Activated T-cell treated with anti-CD3 and anti-CD28 coated beads for 48 hours (primary cell): ENCODE measurements around the gene PODNL1.

Experiments used
- DNase-seq: peaks from one replicate; pipeline ENCODE4 v3.0.0-alpha.2; 2020; ENCODE audit warnings: low read depth

Gene PODNL1, protein sequence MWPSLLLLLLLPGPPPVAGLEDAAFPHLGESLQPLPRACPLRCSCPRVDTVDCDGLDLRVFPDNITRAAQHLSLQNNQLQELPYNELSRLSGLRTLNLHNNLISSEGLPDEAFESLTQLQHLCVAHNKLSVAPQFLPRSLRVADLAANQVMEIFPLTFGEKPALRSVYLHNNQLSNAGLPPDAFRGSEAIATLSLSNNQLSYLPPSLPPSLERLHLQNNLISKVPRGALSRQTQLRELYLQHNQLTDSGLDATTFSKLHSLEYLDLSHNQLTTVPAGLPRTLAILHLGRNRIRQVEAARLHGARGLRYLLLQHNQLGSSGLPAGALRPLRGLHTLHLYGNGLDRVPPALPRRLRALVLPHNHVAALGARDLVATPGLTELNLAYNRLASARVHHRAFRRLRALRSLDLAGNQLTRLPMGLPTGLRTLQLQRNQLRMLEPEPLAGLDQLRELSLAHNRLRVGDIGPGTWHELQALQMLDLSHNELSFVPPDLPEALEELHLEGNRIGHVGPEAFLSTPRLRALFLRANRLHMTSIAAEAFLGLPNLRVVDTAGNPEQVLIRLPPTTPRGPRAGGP

DNA sequence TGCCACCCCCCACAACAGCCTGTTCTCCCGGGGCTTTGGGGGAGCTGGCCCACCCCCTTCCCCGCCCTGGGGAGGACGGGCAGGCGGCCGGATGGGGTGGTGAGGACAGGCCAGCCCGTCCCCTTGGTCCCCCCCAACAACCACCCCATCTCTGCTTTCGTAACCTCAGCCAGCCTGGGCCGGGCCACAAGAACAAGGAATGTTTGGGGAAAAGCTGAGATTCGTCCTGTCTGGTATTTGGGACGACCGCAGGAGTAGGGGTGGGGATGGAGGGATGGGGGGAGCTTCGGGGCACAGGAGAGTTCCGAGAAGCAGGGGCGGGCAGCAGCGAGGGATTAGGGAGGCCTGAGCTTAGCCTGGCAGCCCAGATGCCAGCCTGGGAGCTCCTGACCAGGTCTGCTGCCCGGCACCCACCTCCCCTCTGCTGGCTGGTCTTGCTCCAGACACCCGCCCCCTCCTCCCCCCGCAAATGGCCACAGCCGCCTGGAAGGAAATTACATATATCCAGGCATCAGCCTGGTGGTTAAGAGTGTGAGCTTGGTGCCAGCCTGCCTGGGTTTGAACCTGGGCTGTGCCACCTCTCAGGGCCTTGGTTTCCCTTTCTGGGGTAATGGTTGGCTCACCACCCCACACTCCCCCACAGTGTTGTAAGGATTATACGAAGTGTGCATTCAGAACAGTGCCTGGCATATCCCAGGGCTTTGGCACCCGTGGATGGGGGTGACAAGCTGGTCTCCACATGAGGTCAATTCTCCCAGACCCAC, at the start of gene PODNL1:
TSS of gene PODNL1 (minus strand) at position 117 of the 764 bp plus-strand sequence. CDS start 236 bp downstream, outside the sequence.
- no peak for DNase-seq

DNA sequence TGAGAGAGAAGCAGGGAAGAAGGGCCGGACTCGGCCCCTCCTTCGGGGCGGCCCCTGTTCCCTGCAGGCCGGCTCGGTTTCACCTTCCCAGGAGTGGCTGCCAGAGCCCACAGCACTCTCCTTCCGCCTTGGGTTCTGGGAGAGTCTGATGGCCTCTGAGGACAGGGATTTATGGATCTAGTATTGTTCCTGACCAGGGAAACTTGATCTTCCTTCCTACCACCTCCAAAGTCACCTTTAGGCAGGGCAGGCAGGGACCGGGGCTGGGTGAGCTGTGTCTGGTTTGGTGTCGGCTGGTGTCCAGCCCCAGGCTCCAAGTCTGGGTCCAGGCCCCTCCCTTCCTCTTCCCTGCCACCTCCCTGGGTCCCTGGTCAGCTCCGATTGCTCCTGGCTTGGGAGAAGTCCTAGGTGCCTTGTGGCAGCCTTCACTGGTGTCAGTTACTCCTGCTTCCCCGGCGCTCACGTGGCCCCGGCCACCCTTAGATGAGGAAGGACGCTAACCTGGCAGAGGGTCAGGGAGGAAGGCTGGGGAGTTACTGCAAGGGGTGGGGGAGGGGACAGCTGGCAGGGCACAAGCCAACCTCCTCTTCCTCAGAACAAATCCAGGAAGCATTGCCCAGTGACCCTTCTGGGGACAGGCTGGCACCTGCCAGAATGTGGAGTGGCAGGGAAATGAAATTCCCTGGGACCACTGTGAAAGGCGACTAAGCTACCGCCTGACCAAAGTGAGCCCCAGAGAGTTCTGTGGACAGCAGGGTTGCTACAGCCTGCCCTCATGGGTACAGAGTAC, 49.1 kb upstream of the PODNL1 start:
- no peak for DNase-seq

DNA sequence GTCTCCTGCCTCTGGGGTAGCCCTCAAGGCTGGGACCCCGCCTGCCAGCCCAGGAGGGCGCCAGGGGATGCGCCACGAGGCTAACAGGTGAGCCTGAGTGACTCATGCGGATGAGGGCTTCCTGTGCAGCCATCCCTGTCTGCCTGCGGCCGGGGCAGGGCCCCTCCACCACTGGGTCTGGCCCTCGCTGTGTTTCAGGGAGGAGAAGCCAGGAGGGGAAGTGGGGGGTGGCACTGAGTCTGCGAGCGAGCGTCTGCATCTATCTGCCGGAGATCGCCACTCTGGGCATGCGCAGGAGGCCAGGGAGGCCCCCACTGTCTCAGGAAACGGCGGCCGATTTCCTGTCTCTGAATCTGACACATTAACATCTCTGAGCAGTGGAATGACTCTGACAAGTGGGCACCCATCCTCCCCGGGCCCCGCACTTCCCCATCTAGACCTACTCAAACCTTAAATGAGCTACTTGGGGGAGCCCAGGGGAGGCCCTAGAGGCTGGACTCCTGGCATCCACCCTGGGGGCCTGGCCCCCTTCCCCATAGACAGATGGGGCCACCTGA, 48.2 kb upstream of the PODNL1 start:
- DNase-seq: peak; percentile 97

DNA sequence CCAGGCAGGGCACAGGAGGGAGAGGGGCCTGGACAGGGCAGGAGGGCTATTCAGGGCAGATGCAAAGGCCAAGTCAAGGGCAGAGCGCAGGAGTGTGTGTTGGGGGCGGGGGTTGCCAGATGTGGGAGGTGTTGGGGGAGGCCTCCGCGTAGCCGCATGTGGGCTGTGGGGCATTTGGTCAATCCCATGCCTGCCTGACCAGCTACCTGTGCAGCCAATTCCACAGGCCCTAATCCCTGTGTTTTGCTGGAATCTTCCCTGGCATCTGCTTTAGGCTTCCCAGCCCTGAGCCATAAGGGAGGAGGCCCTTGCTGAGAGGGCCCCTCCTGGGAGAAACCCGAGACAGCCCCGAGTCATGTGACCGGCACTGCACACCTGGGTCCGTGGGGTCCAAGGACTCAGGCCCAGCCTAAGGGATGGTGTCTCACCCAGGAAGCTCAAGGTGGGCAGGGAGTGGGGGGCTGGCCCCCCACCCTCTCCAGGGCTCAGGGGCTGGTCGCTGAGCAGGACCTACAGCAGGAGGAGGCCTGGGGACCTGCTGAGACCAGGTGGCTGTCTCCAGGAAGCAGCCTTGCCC, 47.6 kb upstream of the PODNL1 start:
- DNase-seq: no peak

DNA sequence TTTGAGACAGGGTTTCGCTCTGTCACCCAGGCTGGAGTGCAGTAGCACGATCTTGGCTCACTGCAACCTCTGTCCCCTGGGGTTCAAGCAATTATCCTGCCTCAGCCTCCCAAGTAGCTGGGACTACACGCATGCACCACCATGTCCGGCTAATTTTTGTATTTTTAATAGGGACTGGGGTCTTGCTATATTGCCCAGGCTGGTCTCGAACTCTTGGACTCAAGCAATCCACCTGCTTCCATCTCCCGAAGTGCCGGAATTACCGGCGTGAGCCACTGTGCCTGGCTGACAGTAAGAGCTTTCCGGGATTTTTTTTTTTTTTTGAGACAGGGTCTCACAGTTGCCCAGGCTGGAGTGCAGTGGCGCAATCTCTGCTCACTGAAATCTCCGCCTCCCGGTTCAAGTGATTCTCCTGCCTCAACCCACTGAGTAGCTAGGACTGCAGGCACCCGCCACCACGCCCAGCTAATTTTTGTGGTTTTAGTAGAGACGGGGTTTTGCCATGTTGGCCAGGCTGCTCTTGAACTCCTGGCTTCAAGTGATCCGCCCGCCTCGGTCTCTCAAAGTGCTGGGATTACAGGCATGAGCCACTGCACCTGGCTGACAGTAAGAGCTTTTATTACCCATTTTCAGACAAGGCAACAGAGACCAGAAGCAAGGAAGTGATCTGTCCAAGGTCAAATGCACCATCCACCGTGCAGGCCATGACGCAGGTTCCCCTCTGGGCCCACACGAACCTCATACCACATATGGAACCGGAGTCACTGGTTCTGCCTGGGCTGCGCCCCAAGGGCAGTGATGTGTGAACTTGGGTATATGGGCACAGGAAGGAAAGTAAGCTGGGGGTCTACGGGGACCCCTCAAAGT, 46.9 kb upstream of the PODNL1 start:
- DNase-seq: no peak

DNA sequence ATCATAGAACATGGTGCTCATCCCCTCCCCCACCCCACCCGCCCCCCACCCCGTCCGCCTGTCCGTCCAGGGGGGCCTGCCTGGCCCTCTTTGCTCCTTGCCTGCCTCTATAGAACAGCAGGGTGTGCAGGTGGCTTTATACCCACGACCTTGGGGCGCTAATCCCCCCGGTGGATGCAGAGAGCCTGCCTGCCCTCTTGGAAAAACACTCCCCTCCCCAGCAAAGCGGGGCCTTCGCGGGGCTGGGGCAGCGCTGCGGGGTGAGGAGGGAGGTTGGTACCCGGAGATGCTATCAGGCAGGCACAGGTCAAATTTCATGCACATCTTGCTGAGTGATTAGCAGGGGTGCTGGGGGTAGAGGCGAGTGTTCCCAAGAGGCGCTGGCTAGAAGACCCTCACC, 46.0 kb upstream of the PODNL1 start:
- DNase-seq: no peak

DNA sequence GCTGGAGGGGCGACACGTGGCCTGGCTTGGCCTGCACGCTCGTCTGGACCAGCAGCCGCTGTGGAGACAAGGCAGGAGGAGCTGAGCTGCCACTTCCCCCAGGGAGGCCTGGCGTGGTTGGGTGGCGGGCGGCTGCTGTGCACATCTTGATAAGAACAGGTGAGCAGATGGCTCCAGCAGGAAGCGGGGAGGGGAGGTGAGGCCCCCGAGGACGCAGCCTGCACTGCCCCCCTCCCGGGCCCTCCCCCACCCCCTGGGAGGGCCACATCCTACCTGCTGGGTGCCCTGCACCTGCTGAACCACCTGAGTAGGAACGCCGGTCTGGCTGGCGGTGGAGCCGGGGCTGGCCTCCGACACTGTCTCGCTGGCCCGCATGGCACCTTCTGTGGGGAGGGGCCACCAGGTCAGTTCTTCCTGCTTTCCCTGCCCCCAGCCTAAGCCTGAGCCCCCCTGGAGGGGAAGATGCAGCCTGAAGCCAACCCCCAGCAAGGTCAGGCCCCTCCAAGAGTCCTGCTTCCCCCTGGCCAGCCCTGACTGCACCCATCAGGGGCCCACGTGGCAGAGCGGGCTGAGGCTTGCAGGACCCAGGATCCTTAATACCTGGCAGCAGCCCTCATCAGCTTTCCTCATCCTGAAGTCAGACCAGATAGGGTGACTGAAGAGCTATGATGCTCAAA, 45.1 kb upstream of the PODNL1 start:
- DNase-seq: no peak

DNA sequence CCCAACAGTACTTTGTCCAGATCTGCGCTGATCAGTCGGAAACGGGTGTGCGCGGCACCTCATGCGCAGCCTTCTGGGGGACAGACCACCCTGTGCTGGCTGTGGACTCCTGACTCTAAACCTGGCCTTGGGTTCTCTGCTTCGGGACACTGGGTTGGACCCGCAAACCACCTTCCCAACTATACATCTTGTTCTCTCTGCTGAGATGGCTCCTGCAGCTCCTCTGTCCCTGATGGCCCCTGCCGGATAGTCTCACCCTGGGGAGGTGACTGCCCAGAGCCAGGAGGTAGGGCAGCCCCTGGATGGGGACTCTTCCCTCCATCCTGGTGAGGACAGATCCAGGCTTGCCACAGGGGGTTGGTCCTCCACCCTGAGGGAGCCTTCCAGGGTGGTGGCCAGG, 44.6 kb upstream of the PODNL1 start:
- no peak for DNase-seq

DNA sequence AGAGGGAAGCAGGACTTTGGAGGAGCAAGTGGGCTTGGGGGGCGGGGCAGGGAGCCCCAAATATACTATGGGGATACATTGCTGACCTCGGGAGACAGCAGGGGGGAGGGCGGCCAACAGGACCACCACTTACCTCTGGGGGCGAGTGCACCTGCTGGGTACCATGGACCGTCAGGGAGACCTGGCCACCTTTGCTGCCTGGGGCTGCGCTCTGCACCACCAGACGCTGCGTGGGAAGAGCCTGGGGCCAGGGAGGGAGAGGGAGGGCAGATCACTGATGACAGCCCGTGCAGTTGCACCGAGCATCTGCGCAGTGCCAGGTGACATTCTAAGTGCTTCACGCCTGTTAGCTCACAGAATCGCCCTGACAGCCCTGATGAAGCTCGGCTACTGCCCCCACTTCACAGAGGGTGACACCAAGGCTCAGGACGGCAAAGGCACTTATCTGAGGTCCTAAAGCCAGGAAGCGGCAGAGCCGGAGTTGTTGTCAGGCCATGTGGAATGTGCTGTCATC, 43.8 kb upstream of the PODNL1 start:
- DNase-seq: no peak

DNA sequence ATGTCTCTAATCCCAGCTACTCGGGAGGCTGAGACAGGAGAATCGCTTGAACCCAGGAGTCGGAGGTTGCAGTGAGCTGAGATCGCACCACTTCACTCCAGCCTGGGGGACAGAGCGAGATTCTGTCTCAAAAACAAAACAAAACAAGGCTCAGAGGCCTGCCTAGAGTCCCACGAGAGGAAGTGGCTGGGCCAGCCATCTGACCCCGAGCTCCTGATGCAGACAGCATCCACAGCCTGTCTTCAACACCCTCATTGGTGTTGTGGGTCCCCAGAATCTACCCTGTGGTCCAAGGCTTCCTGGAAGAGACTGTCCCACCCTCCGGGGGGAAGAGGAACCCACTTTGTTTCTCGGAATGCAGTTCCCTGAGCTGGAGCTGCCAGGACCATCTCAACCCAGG, 43.2 kb upstream of the PODNL1 start:
- DNase-seq: no peak

DNA sequence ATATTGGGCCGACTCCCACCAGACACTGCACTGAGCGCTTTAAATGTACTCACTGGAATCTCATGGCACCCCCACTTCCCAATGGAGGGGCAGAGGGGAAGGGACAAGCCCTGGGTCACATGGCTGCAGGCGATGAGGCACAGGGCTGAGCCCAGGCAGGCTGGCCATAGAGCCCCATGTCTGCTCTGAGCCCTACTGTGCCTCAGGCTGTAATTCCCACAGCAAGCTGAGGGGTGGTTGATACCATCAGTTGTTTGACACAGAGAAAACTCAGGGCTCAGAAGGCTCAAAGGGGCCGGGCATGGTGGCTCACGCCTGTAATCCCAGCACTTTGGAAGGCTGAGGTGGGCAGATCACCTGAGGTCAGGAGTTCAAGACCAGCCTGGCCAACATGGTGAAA, 42.8 kb upstream of the PODNL1 start:
- no peak for DNase-seq

DNA sequence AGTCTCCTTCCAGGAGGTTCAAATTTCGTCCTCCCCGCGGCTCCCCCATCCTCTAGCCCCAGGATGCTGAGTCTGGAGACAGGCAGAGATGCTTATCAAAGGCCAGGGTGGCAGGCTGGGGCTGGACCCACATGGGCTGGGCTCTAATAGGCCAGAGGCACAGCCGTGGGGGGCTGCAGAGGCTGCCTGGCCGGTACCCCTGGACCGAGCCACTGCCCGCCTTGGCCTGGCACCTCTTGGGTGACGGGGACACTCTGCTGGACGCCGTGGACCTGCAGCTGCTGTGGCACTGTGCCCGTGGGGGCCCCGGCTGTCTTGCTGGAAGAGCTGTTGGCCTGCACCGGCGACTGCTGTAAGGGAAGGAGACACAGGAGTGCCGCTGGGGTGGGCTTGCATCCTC, 42.1 kb upstream of the PODNL1 start:
- DNase-seq: no peak

DNA sequence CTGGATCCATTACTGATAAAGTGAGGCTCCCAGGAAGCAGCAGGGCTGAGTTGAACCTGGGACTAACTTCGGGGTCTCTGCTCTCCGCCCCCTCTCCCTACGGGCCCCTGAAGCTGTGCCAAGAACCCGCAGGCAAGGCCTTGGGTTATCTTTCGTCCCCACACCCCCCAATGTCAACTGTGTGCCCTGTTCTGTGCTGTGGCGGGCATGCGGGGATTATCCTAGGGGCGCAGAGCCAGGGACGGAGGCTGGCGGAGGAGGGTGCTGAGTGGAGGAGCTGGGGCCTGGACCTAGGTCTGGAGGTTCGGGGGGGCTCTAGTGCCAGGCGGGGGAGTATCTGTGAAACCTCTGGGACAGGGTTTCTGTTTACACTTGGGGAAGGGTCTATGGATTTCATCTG, 41.5 kb upstream of the PODNL1 start:
- DNase-seq: no peak

DNA sequence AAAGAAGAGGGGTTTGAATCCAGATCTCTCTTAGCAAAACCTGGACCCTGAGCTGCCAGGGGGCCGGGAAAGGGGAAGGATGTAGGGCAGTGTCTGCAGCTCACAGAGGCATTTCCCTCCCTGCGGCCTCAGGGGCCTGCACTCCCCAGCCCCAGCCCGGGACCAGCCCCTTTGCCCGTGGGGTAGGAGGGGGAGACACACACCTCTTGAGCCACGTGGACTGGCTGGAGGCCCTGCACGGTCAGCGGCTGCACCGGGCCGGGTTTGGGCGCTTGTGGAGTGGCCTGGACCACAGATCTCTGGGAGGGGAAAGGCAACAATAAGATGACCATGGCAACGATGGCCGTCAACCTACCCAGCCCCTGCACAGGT, 41.0 kb upstream of the PODNL1 start:
- DNase-seq: no peak

DNA sequence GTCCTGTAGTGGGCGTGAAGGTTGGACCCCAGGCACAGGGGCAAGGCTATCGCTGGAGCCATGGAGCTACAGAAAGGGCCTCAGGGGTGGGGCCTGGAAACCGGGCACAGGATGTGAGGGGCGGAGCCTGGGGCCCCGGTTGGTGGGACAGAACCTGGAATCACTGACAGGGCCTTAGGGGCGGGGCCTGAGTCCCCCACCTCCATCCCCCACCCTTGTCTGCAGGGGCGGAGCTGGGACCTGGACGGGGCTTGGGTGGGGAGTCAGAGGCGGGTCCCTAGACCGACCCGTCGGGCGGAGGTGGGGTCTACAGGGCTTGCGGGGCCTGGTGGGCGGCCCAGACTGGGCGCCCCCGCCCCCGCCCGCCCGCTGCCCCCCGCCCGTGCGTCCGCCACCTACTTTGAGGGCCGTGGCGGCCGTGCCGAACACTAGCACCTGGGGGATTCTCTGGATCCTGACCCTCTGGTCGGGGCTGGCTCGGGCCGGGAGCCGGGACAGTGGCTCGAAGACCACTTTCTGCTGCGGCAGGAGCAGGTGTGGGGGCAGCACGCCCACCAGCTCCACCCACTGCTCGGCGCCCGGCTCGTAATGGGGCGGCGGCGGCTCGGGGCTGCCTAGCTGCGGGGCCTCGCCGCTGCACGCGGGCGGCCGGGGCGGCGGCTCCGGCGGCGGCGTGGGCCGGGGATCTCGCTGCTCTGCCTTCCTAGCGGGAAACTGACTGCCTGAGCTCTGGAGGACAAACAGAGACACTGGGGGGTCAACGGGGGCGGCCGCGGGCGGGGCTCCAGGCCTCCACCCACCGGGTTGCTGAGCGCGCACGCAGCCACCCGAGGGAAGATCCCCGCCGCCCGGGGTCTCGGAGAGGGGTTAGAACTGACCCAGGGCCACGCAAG, 40.4 kb upstream of the PODNL1 start:
- DNase-seq: no peak

DNA sequence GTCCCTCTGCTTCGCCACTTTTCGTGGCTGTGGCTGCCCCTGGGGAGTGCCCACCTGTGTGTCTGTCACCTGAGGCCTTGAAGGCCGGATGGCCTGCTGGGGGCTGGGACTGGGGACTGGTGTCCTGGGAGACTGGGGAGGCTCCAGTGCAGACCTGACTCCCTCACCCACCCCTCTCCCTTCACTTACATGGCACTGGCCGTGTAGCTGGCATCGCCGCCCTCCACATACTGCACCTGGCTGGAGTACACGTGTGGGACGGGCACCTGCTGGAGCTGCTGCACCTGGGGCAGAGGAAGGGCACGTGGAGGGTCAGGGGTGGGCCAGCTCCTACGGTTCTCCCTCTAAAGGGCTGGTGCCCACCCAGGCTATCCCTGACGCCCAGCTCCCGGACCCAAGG, 39.6 kb upstream of the PODNL1 start:
- DNase-seq: no peak

DNA sequence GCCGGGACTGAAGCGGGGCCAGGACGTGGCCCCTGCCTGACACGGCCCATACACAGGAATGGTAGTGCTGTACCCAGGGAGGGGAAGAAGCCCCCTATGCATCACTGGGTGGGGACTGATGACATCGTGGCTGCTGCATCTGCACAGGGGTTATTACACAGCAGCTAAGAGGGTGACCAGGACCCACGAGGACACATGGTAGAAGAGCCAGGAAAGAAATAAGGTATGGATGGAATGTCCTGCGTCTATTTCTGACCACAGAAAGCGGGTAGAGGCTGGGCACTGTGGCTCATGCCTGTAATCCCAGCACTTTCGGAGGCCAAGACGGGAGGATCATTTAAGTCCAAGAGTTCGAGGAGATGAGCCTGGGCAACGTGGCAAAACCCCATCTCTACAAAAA, 38.2 kb upstream of the PODNL1 start:
- no peak for DNase-seq

DNA sequence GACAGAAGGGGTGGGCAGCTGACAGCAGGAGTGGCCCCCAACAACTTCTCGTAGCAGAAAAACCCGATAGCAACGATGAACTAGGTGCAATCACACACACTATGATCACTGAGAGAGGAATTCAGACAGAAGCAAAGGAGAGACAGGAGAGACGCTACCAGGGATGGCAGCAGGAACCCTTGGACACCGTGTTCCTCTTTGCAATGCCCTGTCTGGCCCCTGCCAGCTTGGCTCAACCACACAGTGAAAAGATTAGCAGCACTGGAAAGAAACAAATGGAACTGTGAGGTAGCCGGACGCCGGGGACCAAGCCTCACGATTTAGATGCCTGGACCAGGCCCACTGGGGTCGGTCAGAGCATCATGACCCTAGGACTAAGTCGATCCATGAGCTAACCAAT, 37.7 kb upstream of the PODNL1 start:
- DNase-seq: no peak

DNA sequence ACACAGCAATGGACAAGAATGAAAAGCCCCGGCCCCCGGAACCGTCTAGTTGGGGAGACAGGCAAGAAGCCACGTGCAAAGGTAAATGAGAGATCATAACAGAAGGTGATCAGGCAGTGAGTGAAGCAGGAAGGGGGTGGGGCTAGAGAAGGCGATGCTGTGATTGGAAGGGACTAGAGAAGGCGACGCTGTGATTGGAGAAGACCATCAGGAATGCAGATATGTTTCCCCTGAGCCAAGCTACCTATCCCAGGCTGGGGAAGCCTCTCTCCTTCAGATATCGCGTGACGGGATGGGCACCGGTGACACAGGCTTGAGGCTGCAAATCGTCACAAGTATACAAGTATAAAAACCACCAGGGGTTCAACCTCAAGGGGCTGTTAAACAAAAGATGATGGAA, 35.9 kb upstream of the PODNL1 start:
- no peak for DNase-seq
